Endothelial cell (in vitro differentiated cells): Measurements from ENCODE around the gene ATP2A2. TPM values are rescaled to one million over a fixed set of nuclear protein-coding genes. Genes with fewer than 3 reads are reported as not detected.
A peak's percentile ranks its signal among the peaks of the same experiment; 100 is the strongest.
"Not testable (repeated sequence)": the region's sequence is repeated elsewhere in the genome, so short reads cannot be mapped to it uniquely, and the experiment has no call there.

Experiments used
- DNase-seq: peaks from one replicate; pipeline ENCODE4 v3.0.0; 2021; ENCODE audit warnings: low spot score
- H3K27ac Mint-ChIP-seq: one replicate; pipeline ENCODE4 v1.8.0; 2021; ENCODE audit warnings: mixed read lengths, inconsistent platforms; ENCODE audit not compliant: unreplicated experiment
- H3K27me3 Mint-ChIP-seq: one replicate; pipeline ENCODE4 v1.8.0; 2021; ENCODE audit warnings: mild to moderate bottlenecking, moderate library complexity, mixed read lengths, inconsistent platforms; ENCODE audit not compliant: unreplicated experiment
- H3K36me3 Mint-ChIP-seq: one replicate; pipeline ENCODE4 v1.8.0; 2021; ENCODE audit warnings: mild to moderate bottlenecking, low read depth, mixed read lengths, inconsistent platforms; ENCODE audit not compliant: unreplicated experiment
- H3K4me1 Mint-ChIP-seq: one replicate; pipeline ENCODE4 v1.8.0; 2021; ENCODE audit warnings: mild to moderate bottlenecking, mixed read lengths, inconsistent platforms; ENCODE audit not compliant: unreplicated experiment
- H3K4me3 Mint-ChIP-seq: one replicate; pipeline ENCODE4 v1.8.0; 2021; ENCODE audit warnings: mild to moderate bottlenecking, mixed read lengths, inconsistent platforms; ENCODE audit not compliant: unreplicated experiment
- H3K9me3 Mint-ChIP-seq: one replicate; pipeline ENCODE4 v1.8.0; 2021; ENCODE audit warnings: mixed read lengths, inconsistent platforms; ENCODE audit not compliant: unreplicated experiment
- CTCF ChIP-seq: fragments of 200-600 bp; sonication (generic); IDR thresholded peaks from one replicate; pipeline ENCODE4 v1.5.0; 2021; ENCODE audit warnings: antibody characterized with exemption; ENCODE audit not compliant: unreplicated experiment
- total RNA-seq: library from RNA; stranded (reverse); fragmentation: NEBNext Ultra II Directional; extraction: Animal tissue kit (Norgen Biotek cat#: 25700); gene quantifications from one replicate; pipeline ENCODE4 v1.2.1, GENCODE V29; 2021; ENCODE audit not compliant: unreplicated experiment

ATP2A2 gene
- total RNA-seq, 1 donor from 2014 or later: 178 TPM

DNA sequence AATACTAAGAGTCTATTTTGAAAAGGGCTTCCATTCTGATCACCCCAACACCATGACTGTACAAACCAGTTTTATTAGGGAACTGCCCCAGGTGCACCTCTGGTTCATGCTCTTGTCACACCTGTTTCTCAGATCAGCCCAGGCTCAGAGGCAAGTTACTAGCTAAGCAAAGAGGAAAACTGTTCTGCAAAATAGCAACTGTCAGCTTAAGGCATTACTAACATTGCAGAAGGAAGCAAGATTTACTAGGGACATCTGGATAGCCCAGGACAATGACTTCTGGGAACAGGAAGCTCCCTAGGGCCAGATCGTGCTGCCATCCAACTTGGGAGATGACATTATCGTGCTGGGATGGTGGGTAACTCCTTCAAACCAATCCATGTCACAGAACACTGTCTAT lies 92.4 kb downstream of the ATP2A2 start:
- TF ChIP-seq CTCF: no peak
- Mint-ChIP-seq H3K36me3 (peaks cover 40% of the 10 kb centered on the region), H3K27me3 (peaks cover 2% of the 10 kb centered on the region), H3K9me3 (no peaks in the 10 kb centered on the region), H3K4me1 (no peaks in the 10 kb centered on the region), H3K4me3 (no peak overlapping the region), H3K27ac (no peak overlapping the region)
- no peak for DNase-seq

DNA sequence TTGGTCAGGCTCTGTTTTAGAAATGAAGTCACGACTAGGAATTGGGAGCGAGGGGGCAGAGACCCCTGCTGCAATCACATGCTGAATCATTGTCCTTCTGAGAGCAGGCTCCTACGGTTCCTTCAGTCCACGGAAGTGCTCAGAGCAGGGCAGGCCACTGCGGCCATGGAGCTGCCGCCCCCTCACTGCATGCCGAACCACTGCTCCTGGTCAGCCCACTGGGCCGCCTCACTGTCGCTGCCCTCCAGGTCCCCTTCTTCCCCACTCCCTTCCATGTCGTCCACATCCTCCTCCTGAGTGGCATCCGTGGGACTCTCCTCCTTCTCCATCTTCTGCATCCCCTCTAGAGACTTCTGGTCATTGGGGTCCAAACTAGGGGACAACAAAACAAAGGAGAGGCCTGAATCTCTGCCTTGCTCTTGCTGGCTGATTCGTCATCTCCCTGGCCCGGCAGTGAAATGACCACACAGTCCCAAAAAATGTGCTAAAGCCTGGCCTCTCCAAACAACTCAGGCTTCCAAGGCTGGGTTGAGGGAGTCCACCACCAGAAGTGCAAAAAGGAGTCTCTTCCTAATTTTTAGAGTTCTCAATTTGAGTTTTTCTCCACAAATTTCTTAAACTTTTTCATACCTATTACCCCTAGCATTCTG lies 93.0 kb downstream of the ATP2A2 start:
- H3K27me3 Mint-ChIP-seq: peaks cover 2% of the 10 kb centered on the region
- no peak for DNase-seq
- no peak overlapping the region for H3K27ac Mint-ChIP-seq
- no peaks in the 10 kb centered on the region for H3K9me3 Mint-ChIP-seq
- no peaks in the 10 kb centered on the region for H3K4me1 Mint-ChIP-seq
- H3K4me3 Mint-ChIP-seq: peak overlapping the region; percentile 73
- peaks cover 40% of the 10 kb centered on the region for H3K36me3 Mint-ChIP-seq
- TF ChIP-seq CTCF: no peak

DNA sequence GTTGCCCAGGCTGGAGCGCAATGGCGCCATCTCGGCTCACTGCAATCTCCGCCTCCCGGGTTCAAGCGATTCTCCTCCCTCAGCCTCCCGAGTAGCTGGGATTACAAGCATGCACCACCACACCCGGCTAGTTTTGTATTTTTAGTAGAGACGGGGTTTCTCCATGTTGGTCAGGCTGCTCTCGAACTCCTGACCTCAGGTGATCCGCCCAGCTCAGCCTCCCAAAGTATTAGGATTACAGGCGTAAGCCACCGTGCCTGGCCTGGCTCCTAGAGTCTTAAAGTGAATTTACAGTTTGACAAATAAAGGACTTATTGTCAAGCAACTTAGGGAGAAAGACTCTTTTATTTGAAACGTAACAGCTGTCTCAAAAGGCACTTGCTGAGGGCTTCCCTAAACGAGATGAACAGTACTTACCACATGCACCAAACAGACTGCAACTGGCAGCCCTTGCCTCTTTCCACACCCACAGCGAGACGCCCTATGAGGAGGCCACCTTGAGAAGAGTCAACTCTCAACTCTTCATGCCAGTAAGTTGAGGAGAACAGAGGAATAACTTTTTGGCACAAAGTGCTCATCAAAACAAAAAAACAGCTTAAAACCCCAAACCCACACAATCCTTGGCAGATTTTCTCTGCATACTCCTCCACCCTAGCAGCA lies 97.2 kb downstream of the ATP2A2 start:
- H3K9me3 Mint-ChIP-seq, DNase-seq, H3K27me3 Mint-ChIP-seq, H3K4me1 Mint-ChIP-seq: not testable (repeated sequence)
- Mint-ChIP-seq H3K27ac (peak overlapping the region; percentile 13), H3K4me3 (peak overlapping the region; percentile 21), H3K36me3 (peaks cover 38% of the 10 kb centered on the region)

DNA sequence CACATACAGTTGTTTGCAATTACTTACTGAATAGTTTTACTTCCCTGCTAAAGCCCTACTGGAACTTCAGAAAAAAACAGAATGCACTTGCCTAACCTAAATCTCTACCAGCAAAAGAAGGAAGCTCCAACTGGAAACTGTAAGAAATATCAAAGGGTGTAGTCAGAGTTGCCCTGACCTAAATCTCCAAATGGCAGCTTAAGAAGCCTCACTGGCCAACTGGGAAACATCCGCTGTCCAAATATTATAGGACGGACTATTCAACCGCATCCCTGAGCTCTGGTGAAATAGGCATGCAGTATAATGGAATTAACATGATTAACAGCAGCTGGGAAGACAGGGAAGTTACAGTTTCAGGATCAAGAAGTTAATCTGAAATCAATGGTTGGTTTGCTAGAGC lies 98.2 kb downstream of the ATP2A2 start:
- TF ChIP-seq CTCF: no peak
- Mint-ChIP-seq H3K4me3 (peak overlapping the region; percentile 71), H3K36me3 (peaks cover 34% of the 10 kb centered on the region), H3K9me3 (no peaks in the 10 kb centered on the region), H3K27ac (no peak overlapping the region), H3K4me1 (no peaks in the 10 kb centered on the region), H3K27me3 (peaks cover 2% of the 10 kb centered on the region)
- no peak for DNase-seq

- no peaks in the 10 kb centered on the region for H3K9me3 Mint-ChIP-seq
- no peak for DNase-seq
- TF ChIP-seq CTCF: no peak
- H3K27me3 Mint-ChIP-seq: peaks cover 2% of the 10 kb centered on the region
- peaks cover 31% of the 10 kb centered on the region for H3K36me3 Mint-ChIP-seq
- no peak overlapping the region for H3K27ac Mint-ChIP-seq
- H3K4me3 Mint-ChIP-seq: no peak overlapping the region
- no peaks in the 10 kb centered on the region for H3K4me1 Mint-ChIP-seq
These were observed 98.6 kb downstream of the ATP2A2 start for GRCh38 chr12:110379631-110380030.
